Measurements from ENCODE around the gene ANAPC2. TPM values are rescaled to one million over a fixed set of nuclear protein-coding genes. Genes with fewer than 3 reads are reported as not detected.

Gene ANAPC2
- total RNA-seq, 1 experiment from 2014 or later = 46.0 TPM

GRCh38 chr9:137165250-137165836 lies 23.0 kb downstream of the ANAPC2 start:
- in situ Hi-C loops (cut with HindIII; ENCODE audit: low pct_unique_long_range_greater_than_20kb, low sequenced_read_pairs) = no loop called here
- intact Hi-C loops (cut with micrococcal nuclease; ENCODE audit: unreplicated experiment) = no loop called here
- TF ChIP-seq CTCF (IDR thresholded peaks at IDR 0.05) (no peak), TCF7L2 (IDR thresholded peaks at IDR 0.05; ENCODE audit: low read depth, low read length) (no peak)

GRCh38 chr9:137164370-137165249 lies 23.8 kb downstream of the ANAPC2 start:
- no peak for TF ChIP-seq SIN3A (IDR thresholded peaks at IDR 0.05; ENCODE audit: borderline replicate concordance, insufficient read depth, low read depth, low read length)
- no peak for TF ChIP-seq POLR2AphosphoS5 (IDR thresholded peaks at IDR 0.05; ENCODE audit: low read depth, low read length)
- no peak for TF ChIP-seq REST (IDR thresholded peaks at IDR 0.05; ENCODE audit: insufficient read depth in 1 of 2, low read depth in 2 of 2, low read length in 1 of 2)
- TF ChIP-seq TCF7L2 (IDR thresholded peaks at IDR 0.05; ENCODE audit: low read depth, low read length) = no peak
- TF ChIP-seq CTCF (IDR thresholded peaks at IDR 0.05) = no peak
- CTCF ChIA-PET = no interaction called here
- BruUV-seq (replicated peaks) = no TSS peak

More at GRCh38 chr9:137165250-137165836, 23.0 kb downstream of the ANAPC2 start:
- ATAC-seq (no peak), DNase-seq (ENCODE audit: low read depth, low spot score) (no peak)
- Histone ChIP-seq H3K27me3 (ENCODE audit: control insufficient read depth, insufficient read depth, low read length) (no peaks in the 10 kb centered on the region), H3K36me3 (ENCODE audit: control insufficient read depth, insufficient read depth, low read length) (no peaks in the 10 kb centered on the region), H3K9me3 (ENCODE audit: control insufficient read depth, insufficient read depth, low read depth, low read length) (no peaks in the 10 kb centered on the region), H3K4me3 (ENCODE audit: low read depth in 2 of 2, low read length in 2 of 2) (no peak overlapping the region), H3K27ac (ENCODE audit: low read length) (no peak overlapping the region), H3K4me1 (ENCODE audit: control insufficient read depth, insufficient read depth, low read length) (peaks cover 4% of the 10 kb centered on the region)
- POLR2A ChIA-PET = no interaction called here
- BruUV-seq (replicated peaks) = no TSS peak
- CTCF ChIA-PET = no interaction called here

More at GRCh38 chr9:137164370-137165249, 23.8 kb downstream of the ANAPC2 start:
- no peak overlapping the region for H3K27ac ChIP-seq (ENCODE audit: low read length)
- no peak for ATAC-seq
- in situ Hi-C loops (cut with HindIII; ENCODE audit: low pct_unique_long_range_greater_than_20kb, low sequenced_read_pairs) = no loop called here
- 0 out of 2 replicates have a peak, but pooled peaks cover 1% of the 10 kb centered on the region for H3K4me1 ChIP-seq (ENCODE audit: control insufficient read depth, insufficient read depth, low read length)
- intact Hi-C loops (cut with micrococcal nuclease; ENCODE audit: unreplicated experiment) = no loop called here
- H3K4me3 ChIP-seq (ENCODE audit: low read depth in 2 of 2, low read length in 2 of 2) = no peak overlapping the region
- no peaks in the 10 kb centered on the region for H3K36me3 ChIP-seq (ENCODE audit: control insufficient read depth, insufficient read depth, low read length)
- H3K9me3 ChIP-seq (ENCODE audit: control insufficient read depth, insufficient read depth, low read depth, low read length) = no peaks in the 10 kb centered on the region
- POLR2A ChIA-PET = no interaction called here
- H3K27me3 ChIP-seq (ENCODE audit: control insufficient read depth, insufficient read depth, low read length) = no peaks in the 10 kb centered on the region
- DNase-seq (ENCODE audit: low read depth, low spot score) = no peak

All from Panc1 (cell line).